Cardiac muscle cell (in vitro differentiated cells and primary cell): Measurements from ENCODE around the gene WDFY2. TPM values are rescaled to one million over a fixed set of nuclear protein-coding genes. Genes with fewer than 3 reads are reported as not detected.
A peak's percentile ranks its signal among the peaks of the same experiment; 100 is the strongest.

Experiments used
- DNase-seq, 2 donors: peaks; one replicate each; pipeline versions ENCODE4 v3.0.0 to v3.0.0-alpha.2; 2010 to 2017; ENCODE audit warnings: low read depth in 1 of 2, low spot score in 1 of 2
- H3K27ac ChIP-seq: fragments of 200-600 bp; sonication (generic); 2 replicates; pipeline ENCODE4 v1.5.1; 2016
- H3K27me3 ChIP-seq: fragments of 200-600 bp; sonication (generic); 2 replicates; pipeline ENCODE4 v1.6.0; 2016; ENCODE audit warnings: control low read depth
- H3K36me3 ChIP-seq: fragments of 200-600 bp; sonication (generic); 2 replicates; pipeline ENCODE4 v1.5.1; 2016; ENCODE audit warnings: control low read depth
- H3K4me1 ChIP-seq: fragments of 200-600 bp; sonication (generic); 2 replicates; pipeline ENCODE4 v1.8.1; 2017; ENCODE audit warnings: low read depth, mild to moderate bottlenecking, mixed run types
- H3K4me3 ChIP-seq: fragments of 200-600 bp; sonication (generic); 2 replicates; pipeline ENCODE4 v1.5.1; 2016; ENCODE audit warnings: mild to moderate bottlenecking
- H3K9me3 ChIP-seq: fragments of 200-600 bp; sonication (generic); 2 replicates; pipeline ENCODE4 v1.5.1; 2017; ENCODE audit warnings: low read depth, mild to moderate bottlenecking, control low read depth
- polyA plus RNA-seq: library from polyadenylated mRNA; unstranded; fragments of >200 nt; fragmentation: Nextera tagmentation; extraction: Ambion mirVana; gene quantifications from 2 replicates; pipeline ENCODE4 v1.2.1, GENCODE V29; 2016
- total RNA-seq: library from RNA; depleted of rRNA; stranded (reverse); fragments of >200 nt; gene quantifications from 2 replicates; pipeline ENCODE4 v1.2.3, GENCODE V29; 2016
- TF ChIP-seq, protein P1 (sequence below): IDR thresholded peaks from 2 replicates; pipeline ENCODE4 v1.5.1; 2012; ENCODE audit warnings: low read depth, mild to moderate bottlenecking, low read length

The WDFY2 gene
- total and polyA plus RNA-seq, 2 experiments from 2014 or later: 9.1 to 20.4 TPM

DNA sequence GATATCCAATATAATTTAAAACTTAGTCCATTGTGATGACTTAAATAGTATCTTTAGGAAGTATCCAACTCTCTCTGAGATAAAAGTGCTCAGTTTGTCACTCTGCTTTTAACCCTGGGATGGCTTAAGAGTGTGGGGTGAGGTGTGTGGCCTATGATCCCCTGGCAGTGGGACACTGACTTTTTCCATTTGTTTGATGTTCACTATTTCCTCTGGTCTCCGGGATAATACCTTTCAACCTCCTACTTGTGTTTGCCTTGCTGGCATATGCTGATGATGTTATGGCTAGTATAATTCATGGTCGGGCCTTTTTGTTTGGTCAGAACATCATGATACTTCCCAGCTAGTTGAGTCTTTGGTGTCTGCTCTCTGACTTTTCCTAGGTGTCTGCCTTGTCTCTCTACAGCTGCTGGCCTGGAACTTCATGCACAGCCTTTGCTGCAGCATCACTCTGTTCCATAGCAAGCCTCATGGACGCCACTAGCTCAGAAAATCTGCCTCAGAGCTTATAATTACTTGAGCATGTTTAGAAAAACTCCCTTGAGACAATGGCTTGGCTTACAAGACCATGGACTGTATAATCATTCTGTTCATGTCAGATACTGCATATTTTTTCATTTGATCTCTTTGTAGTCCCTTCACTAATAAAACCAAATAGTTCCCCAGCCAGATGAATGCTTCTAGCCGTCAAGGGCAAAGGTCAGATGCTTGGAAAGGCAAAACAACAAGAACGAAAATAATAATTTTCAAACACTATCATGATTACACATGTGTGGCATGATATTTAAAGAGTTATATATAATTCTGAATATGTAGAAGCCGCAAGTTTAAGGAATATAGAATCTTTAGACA lies 75.2 kb downstream of the WDFY2 start:
- H3K36me3 ChIP-seq: no peaks in the 10 kb centered on the region
- H3K27me3 ChIP-seq: no peaks in the 10 kb centered on the region
- H3K9me3 ChIP-seq: no peaks in the 10 kb centered on the region
- H3K27ac ChIP-seq: no peak overlapping the region
- peak in 1 of 2 donors; percentile 21 for DNase-seq
- H3K4me1 ChIP-seq: no peaks in the 10 kb centered on the region
- H3K4me3 ChIP-seq: no peak overlapping the region
- TF ChIP-seq, protein P1, sequence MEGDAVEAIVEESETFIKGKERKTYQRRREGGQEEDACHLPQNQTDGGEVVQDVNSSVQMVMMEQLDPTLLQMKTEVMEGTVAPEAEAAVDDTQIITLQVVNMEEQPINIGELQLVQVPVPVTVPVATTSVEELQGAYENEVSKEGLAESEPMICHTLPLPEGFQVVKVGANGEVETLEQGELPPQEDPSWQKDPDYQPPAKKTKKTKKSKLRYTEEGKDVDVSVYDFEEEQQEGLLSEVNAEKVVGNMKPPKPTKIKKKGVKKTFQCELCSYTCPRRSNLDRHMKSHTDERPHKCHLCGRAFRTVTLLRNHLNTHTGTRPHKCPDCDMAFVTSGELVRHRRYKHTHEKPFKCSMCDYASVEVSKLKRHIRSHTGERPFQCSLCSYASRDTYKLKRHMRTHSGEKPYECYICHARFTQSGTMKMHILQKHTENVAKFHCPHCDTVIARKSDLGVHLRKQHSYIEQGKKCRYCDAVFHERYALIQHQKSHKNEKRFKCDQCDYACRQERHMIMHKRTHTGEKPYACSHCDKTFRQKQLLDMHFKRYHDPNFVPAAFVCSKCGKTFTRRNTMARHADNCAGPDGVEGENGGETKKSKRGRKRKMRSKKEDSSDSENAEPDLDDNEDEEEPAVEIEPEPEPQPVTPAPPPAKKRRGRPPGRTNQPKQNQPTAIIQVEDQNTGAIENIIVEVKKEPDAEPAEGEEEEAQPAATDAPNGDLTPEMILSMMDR: no peak

- Histone ChIP-seq H3K27me3 (no peaks in the 10 kb centered on the region), H3K4me1 (no peaks in the 10 kb centered on the region), H3K36me3 (no peaks in the 10 kb centered on the region), H3K4me3 (no peak overlapping the region), H3K9me3 (no peaks in the 10 kb centered on the region), H3K27ac (no peak overlapping the region)
- TF ChIP-seq, protein P1: no peak
- no peak for DNase-seq
Measured at GRCh38 chr13:51660813-51661212, 76.6 kb downstream of the WDFY2 start.

DNA sequence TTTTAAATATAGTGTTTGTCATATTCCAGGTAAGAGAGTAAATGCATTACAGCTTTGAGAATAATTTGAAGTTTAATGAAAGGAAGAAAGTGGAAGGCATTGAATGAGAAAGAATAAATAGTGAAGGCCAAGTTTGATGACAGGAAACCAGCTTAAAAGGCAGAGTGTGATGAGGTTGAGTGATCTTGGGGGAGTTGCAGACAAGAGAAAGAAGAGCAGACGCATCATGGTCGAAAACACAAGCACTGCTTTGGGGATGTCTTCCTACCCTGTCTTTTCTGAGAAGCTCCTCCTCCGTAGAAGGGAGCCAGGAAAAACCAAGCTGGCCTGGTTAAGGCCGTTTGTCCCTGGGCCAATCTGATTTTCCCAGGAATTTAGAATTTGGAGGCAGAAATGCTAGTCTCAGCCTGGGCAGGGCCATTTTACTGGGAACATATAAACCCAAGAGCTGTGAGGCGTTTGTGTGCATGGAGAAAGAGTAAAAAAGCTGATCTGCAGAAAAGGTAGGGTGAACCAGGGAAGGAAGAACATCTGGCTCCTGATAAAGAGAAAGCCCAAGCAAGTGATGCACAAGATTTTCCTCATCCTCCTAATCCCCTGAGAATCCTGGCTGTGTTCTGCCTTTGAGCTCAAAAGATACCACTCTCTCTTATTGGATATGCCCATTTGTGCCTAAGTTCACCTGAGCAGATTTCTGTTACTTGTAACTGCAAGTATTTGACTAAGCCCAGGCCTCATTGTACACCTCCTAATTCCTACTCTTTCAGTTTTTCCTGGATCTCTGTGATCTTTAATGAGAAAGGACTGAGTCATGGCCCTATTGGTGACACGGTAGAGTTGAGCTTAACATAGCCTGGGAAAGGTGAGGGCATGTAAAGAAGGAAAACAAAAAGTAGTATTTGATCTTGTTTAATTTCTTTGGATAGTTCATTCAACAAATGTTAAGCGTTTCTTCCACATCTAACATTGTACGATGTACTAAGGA lies 80.0 kb downstream of the WDFY2 start:
- H3K27ac ChIP-seq: no peak overlapping the region
- DNase-seq: peak in 1 of 2 donors; percentile 41

DNA sequence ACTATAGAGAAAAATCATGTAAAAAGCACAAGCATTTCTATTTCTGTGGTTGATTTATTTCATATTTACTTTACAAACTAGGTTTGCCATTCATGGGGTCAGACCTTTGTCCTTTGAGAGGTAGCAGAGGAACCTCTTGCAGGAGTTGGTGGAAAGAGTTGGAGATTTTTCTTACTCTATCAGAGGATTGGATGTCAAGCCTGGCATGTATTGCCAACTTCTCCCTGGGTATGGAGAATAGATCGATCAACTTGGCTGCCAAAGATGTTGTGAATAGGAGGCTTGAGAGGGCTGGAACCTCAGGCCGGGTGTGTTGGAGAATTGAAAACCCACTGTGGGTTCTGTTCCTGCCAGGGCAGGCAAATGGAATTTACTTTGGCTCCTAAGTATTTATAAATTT lies 81.2 kb downstream of the WDFY2 start:
- Histone ChIP-seq H3K27ac (no peak overlapping the region), H3K9me3 (no peaks in the 10 kb centered on the region), H3K27me3 (no peaks in the 10 kb centered on the region), H3K4me1 (no peaks in the 10 kb centered on the region), H3K36me3 (no peaks in the 10 kb centered on the region), H3K4me3 (no peak overlapping the region)
- TF ChIP-seq, protein P1: no peak
- DNase-seq: no peak

More for the DNA sequence above, 80.0 kb downstream of the WDFY2 start:
- H3K9me3 ChIP-seq: no peaks in the 10 kb centered on the region
- no peak overlapping the region for H3K4me3 ChIP-seq
- H3K36me3 ChIP-seq: no peaks in the 10 kb centered on the region
- no peaks in the 10 kb centered on the region for H3K4me1 ChIP-seq
- TF ChIP-seq, protein P1: no peak
- H3K27me3 ChIP-seq: no peaks in the 10 kb centered on the region

GRCh38 chr13:51666374-51666773 lies 82.1 kb downstream of the WDFY2 start:
- no peak for DNase-seq
- H3K9me3 ChIP-seq: no peaks in the 10 kb centered on the region
- H3K27ac ChIP-seq: no peak overlapping the region
- no peaks in the 10 kb centered on the region for H3K36me3 ChIP-seq
- TF ChIP-seq, protein P1: no peak
- H3K4me3 ChIP-seq: no peak overlapping the region
- H3K27me3 ChIP-seq: no peaks in the 10 kb centered on the region
- H3K4me1 ChIP-seq: no peaks in the 10 kb centered on the region
